K562 (cell line): Measurements from ENCODE around the gene GIPR. TPM values are rescaled to one million over a fixed set of nuclear protein-coding genes. Genes with fewer than 3 reads are reported as not detected.

Experiments used
- E2F3 ChIP-seq: fragments of 250-450 bp; sonication (Bioruptor Pico); IDR thresholded peaks from 2 replicates; pipeline ENCODE4 v1.4.0; 2020; ENCODE audit warnings: mild to moderate bottlenecking
- ETV1 ChIP-seq: fragments of 450-650 bp; conservative IDR thresholded peaks from 2 replicates; pipeline ENCODE4 v1.6.1; 2016; ENCODE audit warnings: missing genetic modification characterization, control low read depth, low read depth, missing compliant biosample characterization
- KAT7 ChIP-seq: sonication (generic); formaldehyde crosslinking; IDR thresholded peaks from 2 replicates; pipeline ENCODE4 v1.8.0; 2022; ENCODE audit warnings: missing genetic modification reagents, mild to moderate bottlenecking, borderline replicate concordance
- KDM4B ChIP-seq, 2 experiments: fragments of 450-650 bp in 1 of 2; sonication (generic) in 1 of 2; IDR thresholded peaks; 2 replicates each; pipeline ENCODE4 v1.6.1; 2016 to 2017; ENCODE audit warnings: borderline replicate concordance in 2 of 2, antibody characterized with exemption in 1 of 2, low read depth in 1 of 2, mild to moderate bottlenecking in 1 of 2
- NCOA1 ChIP-seq: fragments of 450-650 bp; IDR thresholded peaks from 2 replicates; pipeline ENCODE4 v1.6.1; 2016; ENCODE audit warnings: low read depth
- SMC3 ChIP-seq: conservative IDR thresholded peaks from 2 replicates; pipeline ENCODE4 v1.6.1; 2011; ENCODE audit warnings: low read depth, low read length, improper control_type of control experiment; ENCODE audit not compliant: insufficient read depth
- ZEB2 ChIP-seq: fragments of 450-650 bp; IDR thresholded peaks from 2 replicates; pipeline ENCODE4 v1.6.1; 2016
- ZNF586 ChIP-seq: fragments of 450-650 bp; formaldehyde crosslinking; conservative IDR thresholded peaks from 2 replicates; pipeline ENCODE4 v1.4.0; 2020; ENCODE audit warnings: mild to moderate bottlenecking, moderate library complexity
- ZNF780A ChIP-seq: fragments of 250-450 bp; sonication (Bioruptor Pico); IDR thresholded peaks from 2 replicates; pipeline ENCODE4 v1.5.0; 2021; ENCODE audit warnings: mild to moderate bottlenecking
- polyA plus RNA-seq, 8 experiments: library from polyadenylated mRNA; depleted of rRNA in 4 of 8; stranded (reverse) in 5 of 8; unstranded in 3 of 8; fragments of >200 nt; fragmentation: Nextera tagmentation in 2 of 8; fragmentation: Illumina TruSeq in 1 of 8; extraction: Ambion mirVana in 2 of 8; extraction: Trizol in 1 of 8; gene quantifications; 2 replicates each; pipeline versions ENCODE4 v1.2.1 to v1.2.3, GENCODE V29; 2011 to 2014; ENCODE audit warnings: inconsistent platforms in 1 of 8, missing spikeins in 1 of 8
- total RNA-seq, 7 experiments: library from RNA; depleted of rRNA in 6 of 7; stranded (reverse); fragments of >200 nt in 6 of 7; fragmentation: Illumina TruSeq in 2 of 7; extraction: Trizol in 2 of 7; gene quantifications; 2 replicates each; pipeline versions ENCODE4 v1.2.1 to v1.2.3, GENCODE V29; 2011 to 2021; ENCODE audit warnings: low replicate concordance in 1 of 7
- TF ChIP-seq, protein P1 (sequence below), 2 experiments: fragments of 450-650 bp in 1 of 2; IDR thresholded peaks; 2 replicates each; pipeline ENCODE4 v1.6.1; 2011 to 2017; ENCODE audit warnings: low read depth in 2 of 2, antibody characterized with exemption in 1 of 2, borderline replicate concordance in 1 of 2, low read length in 1 of 2, mild to moderate bottlenecking in 1 of 2, mixed read lengths in 1 of 2; ENCODE audit not compliant: control insufficient read depth in 1 of 2
- TF ChIP-seq, protein P2 (sequence below): IDR thresholded peaks from 2 replicates; pipeline ENCODE4 v1.6.1; 2012; ENCODE audit warnings: low read depth, low read length, improper control_type of control experiment, borderline replicate concordance
- TF ChIP-seq, protein P3 (sequence below): fragments of 450-650 bp; IDR thresholded peaks from 2 replicates; pipeline ENCODE4 v1.6.1; 2016; ENCODE audit warnings: low read depth

GIPR gene
- total and polyA plus RNA-seq, 9 of the 15 experiments (the other 6 are each of a cell fraction or from before 2014, with no cell fraction given): 2.2 to 26.8 (median 12.7) TPM

DNA sequence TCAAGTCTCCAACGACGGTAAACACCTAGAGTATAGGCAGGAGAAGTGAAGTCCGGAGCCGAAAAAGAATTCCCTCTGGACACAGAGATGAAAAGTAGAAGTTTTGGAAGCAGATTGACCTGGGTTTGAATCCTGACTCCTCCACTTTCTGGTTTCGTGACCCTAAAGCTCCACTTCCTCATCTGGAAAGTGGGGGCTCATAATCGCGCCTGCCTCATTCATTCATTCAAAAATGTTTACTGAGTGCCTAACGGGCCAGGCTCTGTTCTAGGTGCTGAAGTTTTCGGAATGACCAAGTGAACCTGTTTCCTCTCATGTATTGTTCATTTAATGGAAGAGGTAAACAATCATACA is 21.7 kb upstream of the GIPR start (continued):
- TF ChIP-seq SMC3 (0 out of 2 replicates have a peak, but pooled peaks have one; percentile 1), ZEB2 (no peak), E2F3 (no peak), ZNF586 (no peak), KAT7 (CRISPR knock-in tag) (0 out of 2 replicates have a peak, but pooled peaks have one; percentile 23), ZNF780A (CRISPR knock-in tag) (no peak), ETV1 (tag) (0 out of 2 replicates have a peak, but pooled peaks have one; percentile 5), NCOA1 (no peak), KDM4B (IDR thresholded peaks at IDR 0.05; ENCODE audit: borderline replicate concordance in 2 of 2, low read depth in 1 of 2) (no peak)
- TF ChIP-seq, protein P1, sequence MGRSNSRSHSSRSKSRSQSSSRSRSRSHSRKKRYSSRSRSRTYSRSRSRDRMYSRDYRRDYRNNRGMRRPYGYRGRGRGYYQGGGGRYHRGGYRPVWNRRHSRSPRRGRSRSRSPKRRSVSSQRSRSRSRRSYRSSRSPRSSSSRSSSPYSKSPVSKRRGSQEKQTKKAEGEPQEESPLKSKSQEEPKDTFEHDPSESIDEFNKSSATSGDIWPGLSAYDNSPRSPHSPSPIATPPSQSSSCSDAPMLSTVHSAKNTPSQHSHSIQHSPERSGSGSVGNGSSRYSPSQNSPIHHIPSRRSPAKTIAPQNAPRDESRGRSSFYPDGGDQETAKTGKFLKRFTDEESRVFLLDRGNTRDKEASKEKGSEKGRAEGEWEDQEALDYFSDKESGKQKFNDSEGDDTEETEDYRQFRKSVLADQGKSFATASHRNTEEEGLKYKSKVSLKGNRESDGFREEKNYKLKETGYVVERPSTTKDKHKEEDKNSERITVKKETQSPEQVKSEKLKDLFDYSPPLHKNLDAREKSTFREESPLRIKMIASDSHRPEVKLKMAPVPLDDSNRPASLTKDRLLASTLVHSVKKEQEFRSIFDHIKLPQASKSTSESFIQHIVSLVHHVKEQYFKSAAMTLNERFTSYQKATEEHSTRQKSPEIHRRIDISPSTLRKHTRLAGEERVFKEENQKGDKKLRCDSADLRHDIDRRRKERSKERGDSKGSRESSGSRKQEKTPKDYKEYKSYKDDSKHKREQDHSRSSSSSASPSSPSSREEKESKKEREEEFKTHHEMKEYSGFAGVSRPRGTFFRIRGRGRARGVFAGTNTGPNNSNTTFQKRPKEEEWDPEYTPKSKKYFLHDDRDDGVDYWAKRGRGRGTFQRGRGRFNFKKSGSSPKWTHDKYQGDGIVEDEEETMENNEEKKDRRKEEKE (IDR thresholded peaks at IDR 0.05; ENCODE audit: borderline replicate concordance in 1 of 2, control insufficient read depth in 1 of 2, low read depth in 2 of 2, low read length in 1 of 2): no peak
- TF ChIP-seq, protein P2, sequence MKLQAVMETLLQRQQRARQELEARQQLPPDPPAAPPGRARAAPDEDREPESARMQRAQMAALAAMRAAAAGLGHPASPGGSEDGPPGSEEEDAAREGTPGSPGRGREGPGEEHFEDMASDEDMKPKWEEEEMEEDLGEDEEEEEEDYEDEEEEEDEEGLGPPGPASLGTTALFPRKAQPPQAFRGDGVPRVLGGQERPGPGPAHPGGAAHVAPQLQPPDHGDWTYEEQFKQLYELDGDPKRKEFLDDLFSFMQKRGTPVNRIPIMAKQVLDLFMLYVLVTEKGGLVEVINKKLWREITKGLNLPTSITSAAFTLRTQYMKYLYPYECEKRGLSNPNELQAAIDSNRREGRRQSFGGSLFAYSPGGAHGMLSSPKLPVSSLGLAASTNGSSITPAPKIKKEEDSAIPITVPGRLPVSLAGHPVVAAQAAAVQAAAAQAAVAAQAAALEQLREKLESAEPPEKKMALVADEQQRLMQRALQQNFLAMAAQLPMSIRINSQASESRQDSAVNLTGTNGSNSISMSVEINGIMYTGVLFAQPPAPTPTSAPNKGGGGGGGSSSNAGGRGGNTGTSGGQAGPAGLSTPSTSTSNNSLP: no peak
- TF ChIP-seq, protein P3, sequence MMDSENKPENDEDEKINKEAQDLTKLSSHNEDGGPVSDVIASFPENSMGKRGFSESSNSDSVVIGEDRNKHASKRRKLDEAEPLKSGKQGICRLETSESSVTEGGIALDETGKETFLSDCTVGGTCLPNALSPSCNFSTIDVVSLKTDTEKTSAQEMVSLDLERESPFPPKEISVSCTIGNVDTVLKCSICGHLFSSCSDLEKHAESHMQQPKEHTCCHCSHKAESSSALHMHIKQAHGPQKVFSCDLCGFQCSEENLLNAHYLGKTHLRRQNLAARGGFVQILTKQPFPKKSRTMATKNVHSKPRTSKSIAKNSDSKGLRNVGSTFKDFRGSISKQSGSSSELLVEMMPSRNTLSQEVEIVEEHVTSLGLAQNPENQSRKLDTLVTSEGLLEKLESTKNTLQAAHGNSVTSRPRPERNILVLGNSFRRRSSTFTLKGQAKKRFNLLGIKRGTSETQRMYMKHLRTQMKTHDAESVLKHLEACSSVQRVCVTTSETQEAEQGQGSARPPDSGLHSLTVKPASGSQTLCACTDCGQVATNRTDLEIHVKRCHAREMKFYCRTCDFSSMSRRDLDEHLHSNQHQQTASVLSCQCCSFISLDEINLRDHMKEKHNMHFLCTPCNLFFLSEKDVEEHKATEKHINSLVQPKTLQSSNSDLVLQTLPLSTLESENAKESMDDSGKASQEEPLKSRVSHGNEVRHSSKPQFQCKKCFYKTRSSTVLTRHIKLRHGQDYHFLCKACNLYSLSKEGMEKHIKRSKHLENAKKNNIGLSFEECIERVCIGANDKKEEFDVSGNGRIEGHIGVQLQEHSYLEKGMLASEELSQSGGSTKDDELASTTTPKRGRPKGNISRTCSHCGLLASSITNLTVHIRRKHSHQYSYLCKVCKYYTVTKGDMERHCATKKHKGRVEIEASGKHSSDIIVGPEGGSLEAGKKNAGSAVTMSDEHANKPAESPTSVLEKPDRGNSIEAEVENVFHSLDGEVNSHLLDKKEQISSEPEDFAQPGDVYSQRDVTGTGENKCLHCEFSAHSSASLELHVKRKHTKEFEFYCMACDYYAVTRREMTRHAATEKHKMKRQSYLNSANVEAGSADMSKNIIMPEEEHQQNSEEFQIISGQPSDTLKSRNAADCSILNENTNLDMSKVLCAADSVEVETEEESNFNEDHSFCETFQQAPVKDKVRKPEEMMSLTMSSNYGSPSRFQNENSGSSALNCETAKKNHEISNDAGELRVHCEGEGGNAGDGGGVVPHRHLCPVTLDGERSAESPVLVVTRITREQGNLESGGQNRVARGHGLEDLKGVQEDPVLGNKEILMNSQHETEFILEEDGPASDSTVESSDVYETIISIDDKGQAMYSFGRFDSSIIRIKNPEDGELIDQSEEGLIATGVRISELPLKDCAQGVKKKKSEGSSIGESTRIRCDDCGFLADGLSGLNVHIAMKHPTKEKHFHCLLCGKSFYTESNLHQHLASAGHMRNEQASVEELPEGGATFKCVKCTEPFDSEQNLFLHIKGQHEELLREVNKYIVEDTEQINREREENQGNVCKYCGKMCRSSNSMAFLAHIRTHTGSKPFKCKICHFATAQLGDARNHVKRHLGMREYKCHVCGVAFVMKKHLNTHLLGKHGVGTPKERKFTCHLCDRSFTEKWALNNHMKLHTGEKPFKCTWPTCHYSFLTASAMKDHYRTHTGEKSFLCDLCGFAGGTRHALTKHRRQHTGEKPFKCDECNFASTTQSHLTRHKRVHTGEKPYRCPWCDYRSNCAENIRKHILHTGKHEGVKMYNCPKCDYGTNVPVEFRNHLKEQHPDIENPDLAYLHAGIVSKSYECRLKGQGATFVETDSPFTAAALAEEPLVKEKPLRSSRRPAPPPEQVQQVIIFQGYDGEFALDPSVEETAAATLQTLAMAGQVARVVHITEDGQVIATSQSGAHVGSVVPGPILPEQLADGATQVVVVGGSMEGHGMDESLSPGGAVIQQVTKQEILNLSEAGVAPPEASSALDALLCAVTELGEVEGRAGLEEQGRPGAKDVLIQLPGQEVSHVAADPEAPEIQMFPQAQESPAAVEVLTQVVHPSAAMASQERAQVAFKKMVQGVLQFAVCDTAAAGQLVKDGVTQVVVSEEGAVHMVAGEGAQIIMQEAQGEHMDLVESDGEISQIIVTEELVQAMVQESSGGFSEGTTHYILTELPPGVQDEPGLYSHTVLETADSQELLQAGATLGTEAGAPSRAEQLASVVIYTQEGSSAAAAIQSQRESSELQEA: no peak
